T-helper 1 cell (primary cell): ENCODE data around the gene SUN1.
A peak's percentile ranks its signal among the peaks of the same experiment; 100 is the strongest.
"Not testable (repeated sequence)": the region's sequence is repeated elsewhere in the genome, so short reads cannot be mapped to it uniquely, and the experiment has no call there.

Experiments
- DNase-seq, 5 donors: peaks; one replicate each; pipeline ENCODE4 v3.0.0-alpha.2; 2012 to 2020

The SUN1 gene

GRCh38 chr7:859359-860030 is 27.2 kb downstream of the SUN1 start:
- DNase-seq, result no peak

DNA sequence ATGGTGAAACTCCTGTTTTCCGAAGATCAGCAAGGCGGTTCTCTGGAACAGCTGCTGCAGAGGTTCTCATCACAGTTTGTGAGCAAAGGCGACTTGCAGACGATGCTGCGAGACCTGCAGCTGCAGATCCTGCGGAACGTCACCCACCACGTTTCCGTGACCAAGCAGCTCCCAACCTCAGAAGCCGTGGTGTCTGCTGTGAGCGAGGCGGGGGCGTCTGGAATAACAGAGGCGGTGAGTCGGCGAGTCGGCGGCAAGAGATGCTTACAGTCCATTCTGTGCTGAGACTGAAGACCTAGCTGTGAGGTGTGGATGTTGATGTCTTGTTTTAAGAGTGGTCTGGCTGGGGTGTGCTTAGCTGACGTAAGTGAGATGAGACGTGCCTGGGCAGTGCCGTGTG is 27.9 kb downstream of the SUN1 start:
- no peak for DNase-seq

DNA sequence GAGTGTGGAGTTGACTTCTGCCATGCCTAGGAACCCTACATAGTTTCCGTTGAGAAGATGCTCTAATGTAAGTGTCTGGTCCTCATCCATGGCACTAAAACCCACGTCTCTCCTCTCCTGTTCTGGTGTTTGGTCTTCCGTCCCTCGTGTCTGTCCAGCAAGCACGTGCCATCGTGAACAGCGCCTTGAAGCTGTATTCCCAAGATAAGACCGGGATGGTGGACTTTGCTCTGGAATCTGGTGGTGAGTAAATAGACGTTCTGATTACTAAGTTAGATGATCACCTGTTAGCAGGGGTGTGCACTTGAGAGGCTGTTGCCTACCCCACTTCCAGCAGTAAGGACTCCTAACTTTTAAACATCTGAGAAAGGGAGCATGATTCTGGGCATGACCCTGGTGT is 28.9 kb downstream of the SUN1 start:
- DNase-seq, result no peak

GRCh38 chr7:862157-862556 is 29.9 kb downstream of the SUN1 start:
- DNase-seq, result no peak

GRCh38 chr7:863106-863505 is 30.8 kb downstream of the SUN1 start:
- DNase-seq, result no peak

DNA sequence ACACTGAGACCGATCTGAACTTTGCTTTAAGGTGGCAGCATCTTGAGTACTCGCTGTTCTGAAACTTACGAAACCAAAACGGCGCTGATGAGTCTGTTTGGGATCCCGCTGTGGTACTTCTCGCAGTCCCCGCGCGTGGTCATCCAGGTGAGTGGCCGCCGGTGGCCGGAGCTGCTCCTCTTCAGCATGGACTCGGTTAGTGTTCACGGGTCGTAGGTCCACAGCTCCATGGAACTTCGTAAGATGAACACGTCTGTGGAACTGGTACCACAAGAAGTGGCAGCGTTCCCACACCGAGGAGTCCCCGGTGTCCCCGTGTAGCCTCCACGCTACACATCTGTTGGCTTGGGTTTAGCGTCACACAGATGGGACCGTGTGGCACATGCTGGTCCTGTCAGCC is 33.6 kb downstream of the SUN1 start:
- no peak for DNase-seq

DNA sequence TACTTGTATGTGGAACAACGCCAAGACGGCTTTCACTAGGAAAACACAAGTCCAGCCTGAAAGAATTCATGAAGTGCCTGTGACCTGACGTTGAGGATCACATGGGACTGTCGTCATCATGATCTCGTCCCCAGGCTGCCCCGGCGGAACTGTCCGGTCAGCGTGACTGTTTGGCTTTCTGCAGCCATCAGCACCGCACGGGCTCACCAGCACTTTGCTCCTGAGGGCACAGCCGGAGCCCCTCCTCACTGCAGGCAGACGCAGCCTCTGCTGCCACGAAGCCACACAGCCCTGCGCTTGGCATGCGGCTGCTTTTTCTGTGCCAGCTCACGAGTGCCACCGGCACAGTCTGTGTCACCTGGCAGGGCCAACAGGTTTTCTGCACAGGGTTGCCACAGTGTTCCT is 34.7 kb downstream of the SUN1 start:
- DNase-seq, result no peak

- DNase-seq, result no peak
These were observed 35.3 kb downstream of the SUN1 start for GRCh38 chr7:867406-868188.

DNA sequence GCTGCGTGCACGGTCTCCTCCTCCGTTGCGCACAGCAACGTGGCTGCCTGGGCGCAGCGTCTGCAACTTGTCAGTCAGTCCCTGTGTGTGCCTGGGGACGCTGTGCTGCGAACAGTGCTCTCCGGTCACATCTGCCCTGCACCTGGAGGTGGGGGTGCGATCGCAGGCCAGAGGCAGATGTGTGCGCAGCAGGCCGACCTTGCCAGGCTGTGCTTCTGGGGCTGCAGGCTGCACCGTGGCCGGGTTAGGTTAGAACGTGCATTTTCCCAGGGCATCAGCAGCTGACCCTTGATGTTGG is 35.9 kb downstream of the SUN1 start:
- no peak for DNase-seq

- DNase-seq, result no peak
These were observed 37.1 kb downstream of the SUN1 start for GRCh38 chr7:869348-869747.

GRCh38 chr7:871900-872537 is 39.7 kb downstream of the SUN1 start:
- no peak for DNase-seq

- DNase-seq, result not testable (repeated sequence)
These were observed 40.4 kb downstream of the SUN1 start for GRCh38 chr7:872685-873084.

GRCh38 chr7:873367-874002 is 41.2 kb downstream of the SUN1 start:
- DNase-seq, result peak in 4 of 5 donors; percentile 53 to 76 (median 58)

- no peak for DNase-seq
These were observed 41.9 kb downstream of the SUN1 start for GRCh38 chr7:874031-874749.

DNA sequence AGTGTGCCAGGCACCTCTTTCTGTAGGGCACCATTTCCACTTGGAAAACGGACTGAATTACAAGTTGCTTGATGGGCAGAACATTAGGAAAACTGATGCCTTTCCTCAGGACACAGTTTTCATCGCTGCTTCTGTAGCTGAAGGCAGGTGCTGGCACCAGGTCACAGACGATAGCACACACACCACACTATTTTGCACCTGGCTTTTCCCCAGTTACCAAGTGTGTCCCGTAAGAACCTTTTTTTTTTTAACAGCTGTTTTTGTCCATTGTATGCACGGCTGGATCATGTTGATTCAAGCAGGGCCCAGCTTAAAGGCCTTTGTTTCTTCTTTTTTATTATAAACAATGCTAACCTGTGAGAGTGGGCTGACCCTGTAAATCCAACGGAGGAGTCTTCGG is 42.8 kb downstream of the SUN1 start:
- DNase-seq, result no peak

DNA sequence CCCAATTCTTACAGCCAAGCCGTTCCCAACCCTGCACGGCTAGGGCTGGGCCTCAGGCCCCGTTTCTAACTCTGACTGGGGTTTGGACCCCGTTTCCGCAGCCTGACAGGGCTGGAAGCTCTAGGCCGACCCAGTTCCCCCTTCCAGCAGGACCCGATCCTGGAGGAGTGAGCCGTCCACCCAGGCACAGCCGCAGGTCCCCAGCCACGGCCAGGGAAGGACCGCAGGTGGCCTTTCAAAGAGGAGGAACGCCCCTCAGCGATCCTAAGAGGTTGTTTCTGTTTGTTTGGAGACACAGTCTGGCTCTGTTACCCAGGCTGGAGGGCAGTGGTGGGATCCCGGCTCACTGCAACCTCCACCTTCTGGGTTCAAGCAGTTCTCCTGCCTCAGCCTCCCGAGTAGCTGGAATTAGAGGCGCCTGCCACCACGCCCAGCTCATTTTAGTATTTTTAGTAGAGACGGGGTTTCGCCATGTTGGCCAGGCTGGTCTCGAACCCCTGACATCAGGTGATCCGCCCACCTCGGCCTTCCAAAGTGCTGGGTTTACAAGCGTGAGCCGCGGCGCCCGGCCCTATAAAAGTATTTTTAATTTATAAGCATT is 43.3 kb downstream of the SUN1 start:
- DNase-seq, result no peak

DNA sequence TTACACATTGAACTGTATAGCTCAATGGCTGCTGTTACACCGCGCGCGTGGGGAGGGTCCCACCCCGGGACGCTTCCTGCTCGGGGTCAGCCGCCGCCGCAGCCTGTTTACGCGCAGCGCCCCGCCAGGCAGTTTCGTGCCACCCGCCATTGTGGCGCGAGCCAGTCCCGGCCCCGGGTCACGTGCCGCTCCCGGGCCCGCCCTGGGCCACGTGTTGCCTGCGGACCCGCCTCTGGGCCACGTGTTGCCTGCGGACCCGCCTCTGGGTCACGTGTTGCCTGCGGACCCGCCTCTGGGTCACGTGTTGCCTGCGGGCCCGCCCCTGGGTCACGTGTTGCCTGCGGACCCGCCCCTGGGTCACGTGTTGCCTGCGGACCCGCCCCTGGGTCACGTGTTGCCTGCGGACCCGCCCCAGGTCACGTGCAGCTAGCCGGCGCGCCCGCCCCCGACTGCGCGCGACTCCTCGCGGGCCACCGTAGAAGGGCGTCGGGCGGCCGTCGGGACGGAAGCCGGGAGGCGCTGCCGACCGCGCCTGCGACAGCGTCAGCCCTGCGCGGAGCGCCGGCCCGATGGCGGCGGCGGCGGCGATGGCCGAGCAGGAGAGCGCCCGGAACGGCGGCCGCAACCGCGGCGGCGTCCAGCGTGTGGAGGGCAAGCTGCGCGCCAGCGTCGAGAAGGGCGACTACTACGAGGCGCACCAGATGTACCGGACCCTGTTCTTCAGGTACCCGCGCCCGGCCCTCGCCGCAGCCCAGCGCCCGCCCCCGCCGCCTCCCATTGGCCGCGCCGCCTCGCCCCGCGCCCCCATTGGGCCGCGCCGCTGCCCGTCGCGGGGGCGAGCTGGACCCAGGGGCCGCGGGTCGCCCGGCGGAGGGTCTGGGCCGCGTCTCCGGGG is 44.0 kb downstream of the SUN1 start, which contains the start of gene GET4:
Gene GET4, plus strand, starts transcription at position 478 of the 895 bp plus-strand sequence. Its CDS starts 92 bp downstream, at position 570.
- peak; percentile 93 to 98 (median 96) for DNase-seq

DNA sequence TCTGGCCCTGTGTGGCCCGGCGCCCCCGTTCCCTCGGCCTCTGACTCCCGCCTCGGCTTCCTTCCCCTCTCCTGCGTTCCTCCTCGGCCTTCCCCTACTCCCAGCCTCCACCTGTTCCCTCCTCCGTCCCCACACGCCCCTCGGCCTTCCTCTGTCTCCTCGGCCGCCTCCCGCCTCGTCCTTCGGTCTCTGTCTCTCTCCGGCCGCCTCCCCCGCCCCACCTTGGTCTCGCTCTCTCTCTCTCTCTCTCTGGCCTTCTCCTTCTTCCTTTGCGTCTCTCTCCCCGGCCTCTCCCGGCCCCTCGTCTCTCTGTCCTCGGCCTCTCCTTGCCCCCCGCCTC is 44.7 kb downstream of the SUN1 start:
- no peak for DNase-seq

DNA sequence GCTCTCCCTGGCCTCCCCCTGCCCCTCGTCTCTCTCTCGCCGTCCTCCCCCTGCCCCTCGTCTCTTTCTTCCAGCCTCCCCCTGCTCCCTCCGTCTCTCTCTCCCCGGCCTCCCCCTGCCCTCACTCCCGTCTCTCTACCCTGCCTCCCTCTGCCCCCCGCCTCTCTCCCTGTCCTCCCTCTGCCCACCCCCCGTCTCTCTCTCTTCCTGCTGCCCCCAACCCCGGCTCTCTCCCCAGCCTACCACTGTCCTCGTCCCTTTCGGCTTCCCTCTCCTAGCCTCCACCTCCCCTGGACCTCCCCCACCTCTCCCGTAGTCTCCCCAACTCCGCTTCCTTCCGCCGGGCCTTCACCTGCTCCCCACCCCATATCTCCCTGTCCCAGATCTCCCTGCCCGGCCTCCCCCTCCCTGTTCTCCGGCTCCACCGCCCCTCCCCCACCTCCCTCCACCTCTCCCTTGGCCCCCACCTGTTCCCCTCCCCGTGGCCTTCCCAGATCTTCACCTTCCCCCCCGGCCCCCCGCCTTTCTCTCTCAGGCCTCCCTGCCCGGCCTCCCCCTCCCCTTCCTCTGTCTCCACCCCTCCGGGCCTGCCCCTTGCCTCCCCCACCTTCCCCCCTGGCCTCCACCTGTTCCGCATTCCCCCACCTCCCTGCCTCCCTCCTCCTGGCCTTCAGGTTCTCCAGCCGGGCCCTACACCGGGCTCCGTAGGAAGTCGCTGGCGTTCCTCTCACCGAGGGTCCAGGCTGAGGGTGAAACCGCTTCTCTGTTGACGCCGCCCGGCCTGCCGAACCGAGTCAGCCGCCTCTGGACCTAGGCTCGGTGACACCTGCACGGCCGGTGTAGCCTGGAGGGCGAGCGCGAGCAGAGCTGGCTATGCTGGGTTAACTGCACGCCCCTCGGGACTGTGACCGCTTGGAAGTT is 45.3 kb downstream of the SUN1 start:
- no peak for DNase-seq

- no peak for DNase-seq
These were observed 46.8 kb downstream of the SUN1 start for GRCh38 chr7:879093-879492.
